Ovary (tissue), 3 donors: ENCODE measurements around the gene SORCS2.

Source experiments
- EP300 ChIP-seq: sonication (generic); formaldehyde crosslinking; IDR thresholded peaks from one replicate; pipeline ENCODE4 v1.6.1; 2017; ENCODE audit warnings: antibody characterized with exemption
- TF ChIP-seq, protein P1 (sequence below), 3 donors: fragments of 450-650 bp in 2 of 3; fragments of 200-600 bp in 1 of 3; IDR thresholded peaks; one replicate each; pipeline versions ENCODE4 v1.5.1 to v1.8.0; 2016 to 2022; ENCODE audit warnings: antibody characterized with exemption in 3 of 3, mild to moderate bottlenecking in 1 of 3
- donor health status: DM: no; HTN: no; CAD: no.

DNA sequence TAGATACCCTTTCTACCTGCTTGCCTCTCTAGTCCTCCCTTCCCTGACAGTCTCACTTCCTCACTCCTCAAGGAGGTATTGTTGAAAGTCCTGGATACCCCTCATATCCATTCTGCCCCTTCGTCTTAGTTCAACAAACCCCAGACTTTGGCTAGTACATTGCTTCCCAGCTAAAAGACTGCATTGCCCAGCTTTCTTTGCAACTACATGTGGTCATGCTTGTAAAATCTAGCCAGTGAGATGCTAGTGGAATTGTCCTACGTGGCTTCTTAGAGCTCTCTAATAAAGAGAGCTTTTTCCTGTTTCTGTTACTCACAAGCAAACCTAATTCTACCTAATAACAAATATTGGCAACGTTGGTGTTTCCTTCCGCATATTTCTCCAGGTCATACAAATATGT is 480.3 kb downstream of the SORCS2 start:
- TF ChIP-seq, protein P1, sequence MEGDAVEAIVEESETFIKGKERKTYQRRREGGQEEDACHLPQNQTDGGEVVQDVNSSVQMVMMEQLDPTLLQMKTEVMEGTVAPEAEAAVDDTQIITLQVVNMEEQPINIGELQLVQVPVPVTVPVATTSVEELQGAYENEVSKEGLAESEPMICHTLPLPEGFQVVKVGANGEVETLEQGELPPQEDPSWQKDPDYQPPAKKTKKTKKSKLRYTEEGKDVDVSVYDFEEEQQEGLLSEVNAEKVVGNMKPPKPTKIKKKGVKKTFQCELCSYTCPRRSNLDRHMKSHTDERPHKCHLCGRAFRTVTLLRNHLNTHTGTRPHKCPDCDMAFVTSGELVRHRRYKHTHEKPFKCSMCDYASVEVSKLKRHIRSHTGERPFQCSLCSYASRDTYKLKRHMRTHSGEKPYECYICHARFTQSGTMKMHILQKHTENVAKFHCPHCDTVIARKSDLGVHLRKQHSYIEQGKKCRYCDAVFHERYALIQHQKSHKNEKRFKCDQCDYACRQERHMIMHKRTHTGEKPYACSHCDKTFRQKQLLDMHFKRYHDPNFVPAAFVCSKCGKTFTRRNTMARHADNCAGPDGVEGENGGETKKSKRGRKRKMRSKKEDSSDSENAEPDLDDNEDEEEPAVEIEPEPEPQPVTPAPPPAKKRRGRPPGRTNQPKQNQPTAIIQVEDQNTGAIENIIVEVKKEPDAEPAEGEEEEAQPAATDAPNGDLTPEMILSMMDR (IDR thresholded peaks at IDR 0.05), result no peak
- TF ChIP-seq EP300, result no peak
